PFSK-1 (cell line): ENCODE results near the gene DNAH8.

Source experiments
- FOXP2 ChIP-seq: optimal IDR thresholded peaks from 2 replicates; pipeline ENCODE3; 2011; ENCODE audit warnings: borderline replicate concordance, control low read depth, inconsistent platforms; ENCODE audit not compliant: insufficient read depth; ENCODE audit errors: extremely low read length, extremely low read depth
- POLR2AphosphoS5 ChIP-seq: IDR thresholded peaks from 2 replicates; pipeline ENCODE4 v1.6.1; 2012; ENCODE audit warnings: low read depth, mild to moderate bottlenecking, control low read depth, low read length, moderate library complexity
- REST ChIP-seq, 2 experiments: IDR thresholded peaks; 2 replicates each; pipeline versions ENCODE4 v1.6.1 to v1.8.0; 2011 to 2012; ENCODE audit warnings: low read depth in 2 of 2, low read length in 2 of 2, control low read depth in 1 of 2, inconsistent platforms in 1 of 2, mild to moderate bottlenecking in 1 of 2, moderate library complexity in 1 of 2; ENCODE audit not compliant: insufficient read depth in 1 of 2
- SIN3A ChIP-seq: IDR thresholded peaks from 2 replicates; pipeline ENCODE4 v1.6.1; 2012; ENCODE audit warnings: mild to moderate bottlenecking, low read length, moderate library complexity, borderline replicate concordance; ENCODE audit not compliant: insufficient read depth
- TAF1 ChIP-seq: IDR thresholded peaks from 2 replicates; pipeline ENCODE4 v1.6.1; 2012; ENCODE audit warnings: low read length, control low read depth, borderline replicate concordance; ENCODE audit not compliant: insufficient read depth

The DNAH8 gene

GRCh38 chr6:38897507-38897906 is 182.4 kb downstream of the DNAH8 start:
- TF ChIP-seq REST (IDR thresholded peaks at IDR 0.05; ENCODE audit: insufficient read depth in 1 of 2, low read depth in 2 of 2, low read length in 2 of 2) (no peak), FOXP2 (no peak), POLR2AphosphoS5 (no peak), TAF1 (no peak), SIN3A (no peak)

- no peak for TF ChIP-seq REST (IDR thresholded peaks at IDR 0.05; ENCODE audit: insufficient read depth in 1 of 2, low read depth in 2 of 2, low read length in 2 of 2)
Observed at GRCh38 chr6:38901802-38902522, 186.9 kb downstream of the DNAH8 start.

- TF ChIP-seq REST (IDR thresholded peaks at IDR 0.05; ENCODE audit: insufficient read depth in 1 of 2, low read depth in 2 of 2, low read length in 2 of 2) (no peak), SIN3A (no peak), FOXP2 (no peak), TAF1 (no peak), POLR2AphosphoS5 (no peak)
Observed at GRCh38 chr6:38906582-38906981, 191.5 kb downstream of the DNAH8 start.

GRCh38 chr6:38907264-38907663 is 192.2 kb downstream of the DNAH8 start:
- TF ChIP-seq SIN3A (no peak), REST (IDR thresholded peaks at IDR 0.05; ENCODE audit: insufficient read depth in 1 of 2, low read depth in 2 of 2, low read length in 2 of 2) (no peak), FOXP2 (no peak), TAF1 (no peak), POLR2AphosphoS5 (no peak)
